Measurements from ENCODE around the gene WNT10A. TPM values are rescaled to one million over a fixed set of nuclear protein-coding genes. Genes with fewer than 3 reads are reported as not detected.

The WNT10A gene
- total RNA-seq, 3 donors from 2014 or later (not counting 1 experiment from before 2014, with no cell fraction given) = 0.92 to 2.9 (median 2.9) TPM

DNA sequence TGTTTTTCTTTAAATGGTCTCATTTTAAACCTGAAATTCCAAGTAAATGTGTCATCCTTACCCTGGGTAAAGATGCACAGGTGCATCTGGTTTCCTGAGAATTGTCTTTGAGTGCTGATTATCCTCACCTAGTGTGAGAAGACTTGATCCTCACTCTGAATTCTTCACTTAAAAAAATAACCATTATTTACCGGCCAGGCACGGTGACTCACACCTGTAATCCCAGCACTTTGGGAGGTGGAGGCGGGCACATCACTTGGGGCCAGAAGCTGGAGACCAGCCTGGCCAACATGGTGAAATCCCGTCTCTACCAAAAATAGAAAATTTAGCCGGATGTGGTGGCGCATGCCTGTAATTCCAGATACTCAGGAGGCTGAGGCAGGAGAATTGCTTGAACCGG, 30.9 kb upstream of the WNT10A start:
- Histone ChIP-seq H3K36me3 (ENCODE audit: control insufficient read depth, insufficient read depth, low read length) (no peaks in the 10 kb centered on the region), H3K9me3 (ENCODE audit: control insufficient read depth, insufficient read depth, low read length) (no peaks in the 10 kb centered on the region), H3K27me3 (ENCODE audit: control insufficient read depth, insufficient read depth, low read length) (peaks cover 13% of the 10 kb centered on the region), H3K27ac (ENCODE audit: low read length) (no peak overlapping the region), H3K4me1 (ENCODE audit: control insufficient read depth, insufficient read depth, low read length) (peaks cover 2% of the 10 kb centered on the region), H3K4me3 (ENCODE audit: low read length) (no peak overlapping the region)
- DNase-seq (no peak), ATAC-seq (no peak)
- no peak overlapping the region for H3K27ac Mint-ChIP-seq
- intact Hi-C loops (cut with micrococcal nuclease) = loop anchor here (10.0 kb wide), 1 partner anchor 575 kb away; the partner anchor contains the start of genes AAMP and PNKD
- no peaks in the 10 kb centered on the region for H3K9me3 Mint-ChIP-seq
- no peaks in the 10 kb centered on the region for H3K36me3 Mint-ChIP-seq
- H3K27me3 Mint-ChIP-seq (ENCODE audit: low read depth in 2 of 2) = peaks cover 20 to 22% of the 10 kb centered on the region in 2 donors
- TF ChIP-seq, protein P1, sequence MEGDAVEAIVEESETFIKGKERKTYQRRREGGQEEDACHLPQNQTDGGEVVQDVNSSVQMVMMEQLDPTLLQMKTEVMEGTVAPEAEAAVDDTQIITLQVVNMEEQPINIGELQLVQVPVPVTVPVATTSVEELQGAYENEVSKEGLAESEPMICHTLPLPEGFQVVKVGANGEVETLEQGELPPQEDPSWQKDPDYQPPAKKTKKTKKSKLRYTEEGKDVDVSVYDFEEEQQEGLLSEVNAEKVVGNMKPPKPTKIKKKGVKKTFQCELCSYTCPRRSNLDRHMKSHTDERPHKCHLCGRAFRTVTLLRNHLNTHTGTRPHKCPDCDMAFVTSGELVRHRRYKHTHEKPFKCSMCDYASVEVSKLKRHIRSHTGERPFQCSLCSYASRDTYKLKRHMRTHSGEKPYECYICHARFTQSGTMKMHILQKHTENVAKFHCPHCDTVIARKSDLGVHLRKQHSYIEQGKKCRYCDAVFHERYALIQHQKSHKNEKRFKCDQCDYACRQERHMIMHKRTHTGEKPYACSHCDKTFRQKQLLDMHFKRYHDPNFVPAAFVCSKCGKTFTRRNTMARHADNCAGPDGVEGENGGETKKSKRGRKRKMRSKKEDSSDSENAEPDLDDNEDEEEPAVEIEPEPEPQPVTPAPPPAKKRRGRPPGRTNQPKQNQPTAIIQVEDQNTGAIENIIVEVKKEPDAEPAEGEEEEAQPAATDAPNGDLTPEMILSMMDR (IDR thresholded peaks at IDR 0.05) = no peak
- 76% methylated on average over 7 of the region's 7 CpGs for WGBS (ENCODE audit: insufficient coverage)
- peaks cover 0 to 5% of the 10 kb centered on the region in 2 donors for H3K4me1 Mint-ChIP-seq
- H3K4me3 Mint-ChIP-seq = no peak overlapping the region

DNA sequence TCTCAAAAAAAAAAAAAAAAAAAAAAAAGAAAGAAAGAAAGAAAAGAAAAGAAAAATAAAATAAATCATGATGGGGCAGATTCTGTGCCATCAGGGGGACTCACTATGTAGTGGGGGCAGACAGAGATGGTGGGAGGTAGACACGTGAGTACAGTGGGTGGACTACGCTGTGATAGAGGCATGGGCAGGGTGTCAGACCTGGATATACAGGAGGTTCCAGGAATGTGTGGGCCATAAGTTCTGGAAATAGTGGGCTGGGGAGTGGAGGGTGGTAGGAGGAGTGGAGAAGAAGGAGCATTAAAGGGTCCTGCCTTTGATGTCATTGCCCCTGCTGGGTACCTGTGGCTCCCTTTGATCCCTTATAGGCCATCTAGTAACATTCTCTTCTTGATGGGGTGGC, 29.9 kb upstream of the WNT10A start:
- intact Hi-C loops (cut with micrococcal nuclease) = loop anchor here (10.0 kb wide), 1 partner anchor 576 kb away; the partner anchor contains the start of genes AAMP and PNKD
- no peaks in the 10 kb centered on the region for H3K9me3 ChIP-seq (ENCODE audit: control insufficient read depth, insufficient read depth, low read length)
- H3K27me3 ChIP-seq (ENCODE audit: control insufficient read depth, insufficient read depth, low read length) = peaks cover 13% of the 10 kb centered on the region
- Mint-ChIP-seq H3K9me3 (no peaks in the 10 kb centered on the region), H3K4me3 (no peak overlapping the region), H3K27ac (no peak overlapping the region), H3K27me3 (ENCODE audit: low read depth in 2 of 2) (peaks cover 30 to 32% of the 10 kb centered on the region in 2 donors), H3K36me3 (no peaks in the 10 kb centered on the region), H3K4me1 (peaks cover 0 to 5% of the 10 kb centered on the region in 2 donors)
- no peaks in the 10 kb centered on the region for H3K36me3 ChIP-seq (ENCODE audit: control insufficient read depth, insufficient read depth, low read length)
- ATAC-seq (no peak), DNase-seq (no peak)
- no peak overlapping the region for H3K27ac ChIP-seq (ENCODE audit: low read length)
- TF ChIP-seq, protein P1 (IDR thresholded peaks at IDR 0.05) = no peak
- no peak overlapping the region for H3K4me3 ChIP-seq (ENCODE audit: low read length)
- H3K4me1 ChIP-seq (ENCODE audit: control insufficient read depth, insufficient read depth, low read length) = peaks cover 2% of the 10 kb centered on the region
- 84% methylated on average over 2 of the region's 2 CpGs for WGBS (ENCODE audit: insufficient coverage)

GRCh38 chr2:218851286-218851685, 29.4 kb upstream of the WNT10A start:
- DNase-seq (no peak), ATAC-seq (no peak)
- no peak overlapping the region for H3K4me3 Mint-ChIP-seq
- no peaks in the 10 kb centered on the region for H3K36me3 ChIP-seq (ENCODE audit: control insufficient read depth, insufficient read depth, low read length)
- H3K27ac ChIP-seq (ENCODE audit: low read length) = no peak overlapping the region
- H3K9me3 Mint-ChIP-seq = no peaks in the 10 kb centered on the region
- TF ChIP-seq, protein P1 (IDR thresholded peaks at IDR 0.05) = no peak
- peaks cover 17% of the 10 kb centered on the region for H3K27me3 ChIP-seq (ENCODE audit: control insufficient read depth, insufficient read depth, low read length)
- intact Hi-C loops (cut with micrococcal nuclease) = loop anchor here (10.0 kb wide), 1 partner anchor 576 kb away; the partner anchor contains the start of genes AAMP and PNKD
- H3K27ac Mint-ChIP-seq = no peak overlapping the region
- no peaks in the 10 kb centered on the region for H3K9me3 ChIP-seq (ENCODE audit: control insufficient read depth, insufficient read depth, low read length)
- H3K27me3 Mint-ChIP-seq (ENCODE audit: low read depth in 2 of 2) = peaks cover 35 to 37% of the 10 kb centered on the region in 2 donors
- 60% methylated on average over 3 of the region's 3 CpGs for WGBS (ENCODE audit: insufficient coverage)
- H3K4me3 ChIP-seq (ENCODE audit: low read length) = no peak overlapping the region
- H3K36me3 Mint-ChIP-seq = no peaks in the 10 kb centered on the region
- H3K4me1 ChIP-seq (ENCODE audit: control insufficient read depth, insufficient read depth, low read length) = peaks cover 2% of the 10 kb centered on the region
- peaks cover 0 to 9% of the 10 kb centered on the region in 2 donors for H3K4me1 Mint-ChIP-seq

Data from natural killer cell (primary cell).